H9 (cell line): Measurements from ENCODE around the gene SKP2. TPM values are rescaled to one million over a fixed set of nuclear protein-coding genes. Genes with fewer than 3 reads are reported as not detected.

Experiments
- DNase-seq: peaks from one replicate; pipeline ENCODE4 v3.0.0-alpha.2; 2017
- H2AFZ ChIP-seq: one replicate; pipeline ENCODE4 v1.6.1; 2013; ENCODE audit warnings: mild to moderate bottlenecking, low read length, control low read depth, moderate library complexity
- H2AK5ac ChIP-seq: 2 replicates; pipeline ENCODE4 v1.6.1; 2013; ENCODE audit warnings: low read length, control low read depth, mixed read lengths; ENCODE audit not compliant: insufficient read length
- H2BK120ac ChIP-seq: one replicate; pipeline ENCODE4 v1.6.1; 2013; ENCODE audit warnings: low read depth, mild to moderate bottlenecking, low read length, control low read depth, inconsistent platforms; ENCODE audit not compliant: poor library complexity, severe bottlenecking
- H2BK12ac ChIP-seq: 2 replicates; pipeline ENCODE4 v1.6.1; 2013; ENCODE audit warnings: low read length, control low read depth, mixed read lengths, low read depth; ENCODE audit not compliant: insufficient read length
- H2BK15ac ChIP-seq: 2 replicates; pipeline ENCODE4 v1.6.1; 2013; ENCODE audit warnings: low read depth, low read length, control low read depth
- H2BK20ac ChIP-seq: one replicate; pipeline ENCODE4 v1.6.1; 2013; ENCODE audit warnings: low read depth, mild to moderate bottlenecking, low read length, control low read depth, inconsistent platforms; ENCODE audit not compliant: poor library complexity, severe bottlenecking
- H2BK5ac ChIP-seq: 2 replicates; pipeline ENCODE4 v1.6.1; 2013; ENCODE audit warnings: low read length, control low read depth, mixed read lengths; ENCODE audit not compliant: insufficient read length
- H3K14ac ChIP-seq: 2 replicates; pipeline ENCODE4 v1.6.1; 2013; ENCODE audit warnings: low read length, control low read depth; ENCODE audit not compliant: insufficient read depth
- H3K18ac ChIP-seq: 2 replicates; pipeline ENCODE4 v1.6.1; 2013; ENCODE audit warnings: low read depth, mild to moderate bottlenecking, mixed read lengths, low read length, control low read depth; ENCODE audit not compliant: insufficient read length
- H3K23ac ChIP-seq: 2 replicates; pipeline ENCODE4 v1.6.1; 2013; ENCODE audit warnings: low read length, control low read depth, mixed read lengths, low read depth; ENCODE audit not compliant: insufficient read length
- H3K23me2 ChIP-seq: 2 replicates; pipeline ENCODE4 v1.6.1; 2013; ENCODE audit warnings: low read depth, mild to moderate bottlenecking, mixed read lengths, low read length, control low read depth; ENCODE audit not compliant: insufficient read length, poor library complexity, severe bottlenecking
- H3K27ac ChIP-seq: 2 replicates; pipeline ENCODE4 v1.5.1; 2013; ENCODE audit warnings: low read length, control low read depth, mixed read lengths, low read depth; ENCODE audit not compliant: insufficient read length
- H3K27me3 ChIP-seq: 2 replicates; pipeline ENCODE4 v1.6.1; 2013; ENCODE audit warnings: low read length, control low read depth, inconsistent platforms; ENCODE audit not compliant: insufficient read depth
- H3K4ac ChIP-seq: 2 replicates; pipeline ENCODE4 v1.6.1; 2013; ENCODE audit warnings: low read depth, mild to moderate bottlenecking, control low read depth, inconsistent platforms, low read length, moderate library complexity
- H3K4me1 ChIP-seq: 2 replicates; pipeline ENCODE4 v1.6.1; 2013; ENCODE audit warnings: low read length, control low read depth, inconsistent platforms; ENCODE audit not compliant: insufficient read depth
- H3K4me2 ChIP-seq: 2 replicates; pipeline ENCODE4 v1.6.1; 2013; ENCODE audit warnings: low read length, control low read depth, mixed read lengths; ENCODE audit not compliant: insufficient read length, insufficient read depth
- H3K56ac ChIP-seq: 2 replicates; pipeline ENCODE4 v1.6.1; 2013; ENCODE audit warnings: low read depth, mild to moderate bottlenecking, mixed read lengths, low read length, control low read depth; ENCODE audit not compliant: insufficient read length
- H3K79me1 ChIP-seq: 2 replicates; pipeline ENCODE4 v1.6.1; 2013; ENCODE audit warnings: low read depth, mild to moderate bottlenecking, moderate library complexity, low read length, control low read depth, inconsistent platforms; ENCODE audit not compliant: insufficient read depth, poor library complexity, severe bottlenecking
- H3K79me2 ChIP-seq: 2 replicates; pipeline ENCODE4 v1.6.1; 2013; ENCODE audit warnings: low read length, control low read depth, inconsistent platforms; ENCODE audit not compliant: insufficient read depth
- H3K9ac ChIP-seq: 2 replicates; pipeline ENCODE4 v1.6.1; 2013; ENCODE audit warnings: low read length, control low read depth, mixed read lengths; ENCODE audit not compliant: insufficient read length; ENCODE audit errors: extremely low read depth
- H3K9me3 ChIP-seq: one replicate; pipeline ENCODE4 v1.6.1; 2013; ENCODE audit warnings: low read depth, low read length, inconsistent platforms; ENCODE audit not compliant: control insufficient read depth
- H3T11ph ChIP-seq: one replicate; pipeline ENCODE4 v1.6.1; 2013; ENCODE audit warnings: mild to moderate bottlenecking, low read length, control low read depth, inconsistent platforms
- H4K20me1 ChIP-seq: one replicate; pipeline ENCODE4 v1.6.1; 2013; ENCODE audit not compliant: control insufficient read depth, insufficient read length, insufficient read depth
- H4K5ac ChIP-seq: 2 replicates; pipeline ENCODE4 v1.6.1; 2013; ENCODE audit warnings: low read depth, mild to moderate bottlenecking, mixed read lengths, low read length, control low read depth; ENCODE audit not compliant: insufficient read length
- H4K8ac ChIP-seq: replicated peaks from 2 replicates; pipeline ENCODE4 v1.6.1; 2013; ENCODE audit warnings: low read length, control low read depth, mixed read lengths, low read depth; ENCODE audit not compliant: insufficient read length
- H4K91ac ChIP-seq: 2 replicates; pipeline ENCODE4 v1.6.1; 2013; ENCODE audit warnings: low read depth, mild to moderate bottlenecking, moderate library complexity, mixed read lengths, low read length, control low read depth; ENCODE audit not compliant: insufficient read length
- H3K27ac Mint-ChIP-seq, 3 experiments: 2 replicates in 2 of 3; 3 replicates in 1 of 3; pipeline ENCODE4 v1.8.0; 2020 to 2021; ENCODE audit warnings: mixed read lengths in 3 of 3, mild to moderate bottlenecking in 1 of 3, moderate library complexity in 1 of 3
- H3K27me3 Mint-ChIP-seq: 2 replicates; pipeline ENCODE4 v1.8.0; 2021; ENCODE audit warnings: low read depth, mild to moderate bottlenecking, moderate library complexity, mixed read lengths
- H3K36me3 Mint-ChIP-seq, 3 experiments: 2 replicates in 2 of 3; 3 replicates in 1 of 3; pipeline ENCODE4 v1.8.0; 2020 to 2021; ENCODE audit warnings: low read depth in 3 of 3, mixed read lengths in 3 of 3; ENCODE audit not compliant: insufficient read depth in 1 of 3
- H3K4me1 Mint-ChIP-seq, 2 experiments: 2 replicates each; pipeline ENCODE4 v1.8.0; 2020; ENCODE audit warnings: mixed read lengths in 2 of 2
- H3K4me3 Mint-ChIP-seq, 2 experiments: 2 replicates in 1 of 2; 3 replicates in 1 of 2; pipeline ENCODE4 v1.8.0; 2020 to 2021; ENCODE audit warnings: mild to moderate bottlenecking in 2 of 2, mixed read lengths in 2 of 2, moderate library complexity in 1 of 2
- H3K9me3 Mint-ChIP-seq, 2 experiments: 2 replicates in 1 of 2; 3 replicates in 1 of 2; pipeline ENCODE4 v1.8.0; 2020; ENCODE audit warnings: mild to moderate bottlenecking in 2 of 2, mixed read lengths in 2 of 2, moderate library complexity in 1 of 2
- CTCF ChIP-seq: fragments of 200-600 bp; sonication (generic); conservative IDR thresholded peaks from 3 replicates; pipeline ENCODE4 v1.8.0; 2021; ENCODE audit warnings: antibody characterized with exemption, mild to moderate bottlenecking
- WGBS: extraction: QIAGEN DNeasy Blood & Tissue Kit; methylation state at CpG from one replicate; pipeline ENCODE4 v1.1.7; 2013; ENCODE audit warnings: missing lambda C conversion rate, low lambda C conversion rate, mixed read lengths; ENCODE audit not compliant: insufficient read length; ENCODE audit errors: extremely low coverage; 5-methylcytosine and 5-hydroxymethylcytosine counted together
- total RNA-seq: library from RNA; stranded (reverse); gene quantifications from 2 replicates; pipeline ENCODE4 v1.2.1, GENCODE V29; 2021

The SKP2 gene
- total RNA-seq, 1 experiment from 2014 or later, result 103 TPM

GRCh38 chr5:36170832-36171424 lies 19.0 kb downstream of the SKP2 start:
- Histone ChIP-seq H3K14ac (no peak overlapping the region), H3T11ph (no peak overlapping the region), H3K79me1 (no peaks in the 10 kb centered on the region), H2AFZ (no peak overlapping the region), H2BK5ac (no peak overlapping the region), H3K23ac (no peak overlapping the region), H3K79me2 (no peaks in the 10 kb centered on the region), H3K27ac (no peak overlapping the region), H4K5ac (no peak overlapping the region), H3K18ac (no peak overlapping the region), H3K9me3 (no peaks in the 10 kb centered on the region), H4K8ac (no peak overlapping the region), H2AK5ac (no peak overlapping the region), H3K4ac (no peak overlapping the region), H3K4me2 (no peak overlapping the region), H3K56ac (no peak overlapping the region), H3K4me1 (no peaks in the 10 kb centered on the region), H3K23me2 (no peaks in the 10 kb centered on the region), H4K91ac (no peak overlapping the region), H2BK20ac (no peak overlapping the region), H2BK120ac (no peak overlapping the region), H2BK15ac (no peak overlapping the region), H3K9ac (no peak overlapping the region), H4K20me1 (no peaks in the 10 kb centered on the region), H3K27me3 (no peaks in the 10 kb centered on the region), H2BK12ac (no peak overlapping the region)
- H3K27me3 Mint-ChIP-seq, result no peaks in the 10 kb centered on the region
- H3K36me3 Mint-ChIP-seq, result peaks cover 28 to 93% (median 87%) of the 10 kb centered on the region in 3 experiments; a peak in 6 of 7 replicates
- H3K4me3 Mint-ChIP-seq, result no peak overlapping the region
- no peak for TF ChIP-seq CTCF
- H3K27ac Mint-ChIP-seq, result no peak overlapping the region
- no peaks in the 10 kb centered on the region for H3K9me3 Mint-ChIP-seq
- H3K4me1 Mint-ChIP-seq, result no peaks in the 10 kb centered on the region
- no peak for DNase-seq
- WGBS, result no CpG with 5 or more reads among the region's 5 CpGs
